Spleen (tissue), 11 donors: ENCODE data around the gene AKIP1. TPM values are rescaled to one million over a fixed set of nuclear protein-coding genes. Genes with fewer than 3 reads are reported as not detected.

Experiments
- DNase-seq: peaks from one replicate; pipeline ENCODE4 v3.0.0-alpha.2; 2020
- H3K27ac ChIP-seq, 8 donors: fragments of 200-600 bp; sonication (generic) in 7 of 8; 1 replicate in 4 of 8; 2 replicates in 4 of 8; pipeline versions ENCODE4 v1.5.0 to v1.8.0; 2016 to 2021; ENCODE audit warnings: inconsistent platforms in 4 of 8, mild to moderate bottlenecking in 4 of 8, moderate library complexity in 1 of 8
- H3K27me3 ChIP-seq, 7 donors: fragments of 200-600 bp; sonication (generic) in 6 of 7; replicated peaks in 1 of 7; 1 replicate in 4 of 7; 2 replicates in 3 of 7; pipeline versions ENCODE4 v1.5.0 to v1.8.0; 2016 to 2021; ENCODE audit warnings: inconsistent platforms in 3 of 7, mild to moderate bottlenecking in 1 of 7
- H3K36me3 ChIP-seq, 6 donors: fragments of 200-600 bp; sonication (generic) in 5 of 6; 1 replicate in 4 of 6; 2 replicates in 2 of 6; pipeline versions ENCODE4 v1.5.0 to v1.8.0; 2016 to 2021; ENCODE audit warnings: inconsistent platforms in 2 of 6
- H3K4me1 ChIP-seq, 6 donors: fragments of 200-600 bp; sonication (generic) in 5 of 6; 1 replicate in 3 of 6; 2 replicates in 3 of 6; pipeline versions ENCODE4 v1.5.0 to v1.8.0; 2016 to 2021; ENCODE audit warnings: inconsistent platforms in 3 of 6
- H3K4me3 ChIP-seq, 8 donors: fragments of 200-600 bp; sonication (generic) in 7 of 8; 1 replicate in 4 of 8; 2 replicates in 4 of 8; pipeline versions ENCODE4 v1.5.0 to v1.8.0; 2016 to 2021; ENCODE audit warnings: inconsistent platforms in 4 of 8, mild to moderate bottlenecking in 4 of 8, moderate library complexity in 2 of 8
- H3K9me3 ChIP-seq, 8 donors: fragments of 200-600 bp; sonication (generic) in 7 of 8; 1 replicate in 4 of 8; 2 replicates in 4 of 8; pipeline versions ENCODE4 v1.5.0 to v1.8.0; 2016 to 2021; ENCODE audit warnings: inconsistent platforms in 4 of 8
- CTCF ChIP-seq, 11 experiments: fragments of 200-600 bp in 7 of 11; fragments of 450-650 bp in 4 of 11; sonication (generic) in 4 of 11; IDR thresholded peaks in 8 of 11; conservative IDR thresholded peaks in 3 of 11; 1 replicate in 7 of 11; 2 replicates in 4 of 11; pipeline versions ENCODE4 v1.4.0 to v1.8.0; 2016 to 2021; ENCODE audit warnings: antibody characterized with exemption in 11 of 11, inconsistent platforms in 4 of 11, mild to moderate bottlenecking in 1 of 11
- POLR2A ChIP-seq, 3 donors: fragments of 450-650 bp; IDR thresholded peaks; one replicate each; pipeline ENCODE4 v1.5.1; 2017; ENCODE audit warnings: antibody characterized with exemption in 3 of 3, mild to moderate bottlenecking in 1 of 3
- POLR2AphosphoS5 ChIP-seq, 3 donors: sonication (generic); formaldehyde crosslinking; IDR thresholded peaks; one replicate each; pipeline ENCODE4 v1.5.1; 2017; ENCODE audit warnings: antibody characterized with exemption in 3 of 3
- WGBS, 5 donors: extraction: QIAGEN DNeasy Blood & Tissue Kit in 3 of 5; methylation state at CpG; one replicate each; pipeline versions ENCODE4 v1.1.5 to v1.1.7; 2013 to 2018; 5-methylcytosine and 5-hydroxymethylcytosine counted together
- intact Hi-C: fragments of 100-400 bp; cut with DNase I; formaldehyde crosslinking; loops from one replicate; pipeline ENCODE4 v1.15.0; 2023; ENCODE audit warnings: low total_unique reads
- polyA plus RNA-seq, 3 donors: library from polyadenylated mRNA; stranded (reverse); fragments of 200-250 nt; gene quantifications; one replicate each; pipeline ENCODE4 v1.2.1, GENCODE V29; 2013
- total RNA-seq, 7 donors: library from RNA; depleted of rRNA in 3 of 7; stranded (reverse); fragments of >200 nt in 3 of 7; fragmentation: NEBNext Ultra II Directional in 4 of 7; extraction: Animal tissue kit (Norgen Biotek cat#: 25700) in 4 of 7; gene quantifications; one replicate each; pipeline versions ENCODE4 v1.1.0 to v1.2.1, GENCODE V29; 2016 to 2021
- donor health status: healthy with polysubstance abuse.
- donor health status: DM: no; HTN: no; CAD: no; lungs with moderate emphysema.
- donor health status: DM: no; HTN: no; CAD: no.
- donor health status: Bipolar disorder and iron deficiency.
- donor health status: healthy.
- donor health status: DM: no; HTN: no; CAD: no.
- donor health status: DM: yes; HTN: yes; CAD: no.

The AKIP1 gene
- total and polyA plus RNA-seq, 10 donors: 9.8 to 33.6 (median 24.9) TPM

GRCh38 chr11:8947230-8947943, 36.4 kb downstream of the AKIP1 start:
- Histone ChIP-seq H3K9me3 (no peaks in the 10 kb centered on the region), H3K4me1 (peaks cover 0 to 7% (median 0%) of the 10 kb centered on the region in 6 donors), H3K27ac (peak overlapping the region in 1 of 8 donors; percentile 15), H3K27me3 (no peaks in the 10 kb centered on the region), H3K36me3 (peaks cover 0 to 64% (median 43%) of the 10 kb centered on the region in 6 donors), H3K4me3 (no peak overlapping the region)
- intact Hi-C loops: no loop called here
- no peak for DNase-seq
- 80 to 84% (median 81%) methylated on average over 4 of the region's 4 CpGs for WGBS, 5 donors
- TF ChIP-seq POLR2A (IDR thresholded peaks at IDR 0.05): no peak
- no peak for TF ChIP-seq POLR2AphosphoS5 (IDR thresholded peaks at IDR 0.05)
- no peak for TF ChIP-seq CTCF (IDR thresholded peaks at IDR 0.05 in 8 of 11, conservative IDR thresholded peaks at IDR 0.05 in 3 of 11)

- Histone ChIP-seq H3K36me3 (peaks cover 2 to 79% (median 57%) of the 10 kb centered on the region in 6 donors), H3K4me1 (peaks cover 0 to 7% (median 0%) of the 10 kb centered on the region in 6 donors), H3K27ac (peak overlapping the region in 4 of 8 donors; percentile 6 to 39 (median 24)), H3K4me3 (no peak overlapping the region), H3K9me3 (no peaks in the 10 kb centered on the region), H3K27me3 (no peaks in the 10 kb centered on the region)
- DNase-seq: no peak
- intact Hi-C loops: no loop called here
- no peak for TF ChIP-seq POLR2A (IDR thresholded peaks at IDR 0.05)
- no peak for TF ChIP-seq POLR2AphosphoS5 (IDR thresholded peaks at IDR 0.05)
- TF ChIP-seq CTCF (IDR thresholded peaks at IDR 0.05 in 8 of 11, conservative IDR thresholded peaks at IDR 0.05 in 3 of 11): no peak
- 27 to 49% (median 33%) methylated on average over 3 of the region's 3 CpGs for WGBS, 5 donors
Observed at GRCh38 chr11:8948886-8949285, 37.9 kb downstream of the AKIP1 start.

GRCh38 chr11:8956860-8957259, 45.9 kb downstream of the AKIP1 start:
- WGBS, 5 donors: 63 to 70% (median 65%) methylated on average over 4 of the region's 4 CpGs
- peaks cover 1 to 44% (median 24%) of the 10 kb centered on the region in 6 donors for H3K4me1 ChIP-seq
- intact Hi-C loops: no loop called here
- DNase-seq: no peak
- no peak overlapping the region for H3K4me3 ChIP-seq
- no peaks in the 10 kb centered on the region for H3K27me3 ChIP-seq
- no peak overlapping the region for H3K27ac ChIP-seq
- TF ChIP-seq POLR2A (IDR thresholded peaks at IDR 0.05): no peak
- no peak for TF ChIP-seq POLR2AphosphoS5 (IDR thresholded peaks at IDR 0.05)
- no peak for TF ChIP-seq CTCF (IDR thresholded peaks at IDR 0.05 in 8 of 11, conservative IDR thresholded peaks at IDR 0.05 in 3 of 11)
- H3K36me3 ChIP-seq: peaks cover 2 to 85% (median 46%) of the 10 kb centered on the region in 6 donors
- no peaks in the 10 kb centered on the region for H3K9me3 ChIP-seq

GRCh38 chr11:8959546-8960166, 48.7 kb downstream of the AKIP1 start:
- WGBS, 5 donors: 24 to 73% (median 57%) methylated on average over 2 of the region's 2 CpGs
- Histone ChIP-seq H3K9me3 (no peaks in the 10 kb centered on the region), H3K27me3 (no peaks in the 10 kb centered on the region), H3K27ac (peak overlapping the region in 7 of 8 donors; percentile 13 to 72 (median 54)), H3K4me1 (peaks cover 18 to 63% (median 42%) of the 10 kb centered on the region in 6 donors), H3K4me3 (no peak overlapping the region), H3K36me3 (peaks cover 0 to 57% (median 19%) of the 10 kb centered on the region in 6 donors)
- TF ChIP-seq CTCF (IDR thresholded peaks at IDR 0.05 in 8 of 11, conservative IDR thresholded peaks at IDR 0.05 in 3 of 11) (peak in 10 of 11 experiments; percentile 14 to 64 (median 52)), POLR2AphosphoS5 (IDR thresholded peaks at IDR 0.05) (no peak)
- DNase-seq: no peak
- intact Hi-C loops: loop anchor here (5.0 to 10.0 kb wide), 2 partner anchors 47 to 275 kb away; partner anchors contain the start of genes AKIP1, RPL27A and TRIM66
